Liver (tissue), 3 donors: ENCODE measurements around the gene MID1.

Experiments used
- CTCF ChIP-seq: fragments of 150-350 bp; IDR thresholded peaks from 2 replicates; pipeline ENCODE4 v1.5.1; 2017; ENCODE audit warnings: improper control_type of control experiment, low read depth, low read length; ENCODE audit not compliant: missing input control
- GABPA ChIP-seq, 2 donors: IDR thresholded peaks in 1 of 2; conservative IDR thresholded peaks in 1 of 2; 2 replicates each; pipeline ENCODE4 v1.6.1; 2016; ENCODE audit warnings: antibody characterized with exemption in 2 of 2, mild to moderate bottlenecking in 1 of 2, moderate library complexity in 1 of 2
- JUND ChIP-seq, 2 donors: IDR thresholded peaks; 2 replicates each; pipeline ENCODE4 v1.6.1; 2016; ENCODE audit warnings: antibody characterized with exemption in 2 of 2
- RAD21 ChIP-seq, 2 donors: IDR thresholded peaks; 2 replicates each; pipeline ENCODE4 v1.6.1; 2016; ENCODE audit warnings: antibody characterized with exemption in 2 of 2, mild to moderate bottlenecking in 2 of 2
- SP1 ChIP-seq: IDR thresholded peaks from 2 replicates; pipeline ENCODE4 v1.6.1; 2018; ENCODE audit warnings: antibody characterized with exemption, mild to moderate bottlenecking
- YY1 ChIP-seq: IDR thresholded peaks from 2 replicates; pipeline ENCODE4 v1.6.1; 2016; ENCODE audit warnings: antibody characterized with exemption, mild to moderate bottlenecking
- ZBTB33 ChIP-seq: IDR thresholded peaks from 2 replicates; pipeline ENCODE4 v1.6.1; 2016; ENCODE audit warnings: antibody characterized with exemption
- TF ChIP-seq, protein P1 (sequence below): IDR thresholded peaks from 2 replicates; pipeline ENCODE4 v1.6.1; 2016; ENCODE audit warnings: antibody characterized with exemption
- TF ChIP-seq, protein P2 (sequence below): IDR thresholded peaks from 2 replicates; pipeline ENCODE4 v1.6.1; 2016; ENCODE audit warnings: antibody characterized with exemption, mild to moderate bottlenecking
- donor health status: healthy.
- donor health status: healthy.

- TF ChIP-seq, protein P1, sequence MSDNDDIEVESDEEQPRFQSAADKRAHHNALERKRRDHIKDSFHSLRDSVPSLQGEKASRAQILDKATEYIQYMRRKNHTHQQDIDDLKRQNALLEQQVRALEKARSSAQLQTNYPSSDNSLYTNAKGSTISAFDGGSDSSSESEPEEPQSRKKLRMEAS = no peak
- TF ChIP-seq CTCF = no peak
- no peak for TF ChIP-seq JUND (IDR thresholded peaks at IDR 0.05)
- TF ChIP-seq SP1 = no peak
- no peak for TF ChIP-seq RAD21 (IDR thresholded peaks at IDR 0.05)
- no peak for TF ChIP-seq YY1
- TF ChIP-seq, protein P2, sequence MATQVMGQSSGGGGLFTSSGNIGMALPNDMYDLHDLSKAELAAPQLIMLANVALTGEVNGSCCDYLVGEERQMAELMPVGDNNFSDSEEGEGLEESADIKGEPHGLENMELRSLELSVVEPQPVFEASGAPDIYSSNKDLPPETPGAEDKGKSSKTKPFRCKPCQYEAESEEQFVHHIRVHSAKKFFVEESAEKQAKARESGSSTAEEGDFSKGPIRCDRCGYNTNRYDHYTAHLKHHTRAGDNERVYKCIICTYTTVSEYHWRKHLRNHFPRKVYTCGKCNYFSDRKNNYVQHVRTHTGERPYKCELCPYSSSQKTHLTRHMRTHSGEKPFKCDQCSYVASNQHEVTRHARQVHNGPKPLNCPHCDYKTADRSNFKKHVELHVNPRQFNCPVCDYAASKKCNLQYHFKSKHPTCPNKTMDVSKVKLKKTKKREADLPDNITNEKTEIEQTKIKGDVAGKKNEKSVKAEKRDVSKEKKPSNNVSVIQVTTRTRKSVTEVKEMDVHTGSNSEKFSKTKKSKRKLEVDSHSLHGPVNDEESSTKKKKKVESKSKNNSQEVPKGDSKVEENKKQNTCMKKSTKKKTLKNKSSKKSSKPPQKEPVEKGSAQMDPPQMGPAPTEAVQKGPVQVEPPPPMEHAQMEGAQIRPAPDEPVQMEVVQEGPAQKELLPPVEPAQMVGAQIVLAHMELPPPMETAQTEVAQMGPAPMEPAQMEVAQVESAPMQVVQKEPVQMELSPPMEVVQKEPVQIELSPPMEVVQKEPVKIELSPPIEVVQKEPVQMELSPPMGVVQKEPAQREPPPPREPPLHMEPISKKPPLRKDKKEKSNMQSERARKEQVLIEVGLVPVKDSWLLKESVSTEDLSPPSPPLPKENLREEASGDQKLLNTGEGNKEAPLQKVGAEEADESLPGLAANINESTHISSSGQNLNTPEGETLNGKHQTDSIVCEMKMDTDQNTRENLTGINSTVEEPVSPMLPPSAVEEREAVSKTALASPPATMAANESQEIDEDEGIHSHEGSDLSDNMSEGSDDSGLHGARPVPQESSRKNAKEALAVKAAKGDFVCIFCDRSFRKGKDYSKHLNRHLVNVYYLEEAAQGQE = no peak
- TF ChIP-seq ZBTB33 = no peak
- TF ChIP-seq GABPA (IDR thresholded peaks at IDR 0.05 in 1 of 2, conservative IDR thresholded peaks at IDR 0.05 in 1 of 2) = no peak
Measured at GRCh38 chrX:10427249-10427648, 193.1 kb downstream of the MID1 start.
